IMR-90 (cell line): ENCODE data around the gene ZNF80. TPM values are rescaled to one million over a fixed set of nuclear protein-coding genes. Genes with fewer than 3 reads are reported as not detected.

Experiments used
- ATAC-seq: fragments of 200-7000 bp; cut with Tn5 transposase; 2 replicates; pipeline ENCODE4 v1.9.1; 2020; ENCODE audit warnings: low read depth, mild to moderate bottlenecking, moderate library complexity
- BruUV-seq: library from RNA; stranded (reverse); fragments of 400-500 nt; replicated peaks from 2 replicates; lab custom pipeline; 2021; lab: Mats Ljungman, UMichigan
- CTCF ChIA-PET: fragments of 300-600 bp; formaldehyde crosslinking; extraction: SDS; loops from one replicate; lab custom pipeline; 2021; ENCODE audit warnings: antibody characterized with exemption; lab: Yijun Ruan, JAX
- POLR2A ChIA-PET: fragments of 300-600 bp; sonication (Branson Sonifier 250); formaldehyde crosslinking; loops from one replicate; lab custom pipeline; 2022; ENCODE audit warnings: antibody characterized with exemption; ENCODE audit not compliant: unreplicated experiment; lab: Charles Lee
- DNase-seq: peaks from one replicate; pipeline ENCODE4 v3.0.0; 2013
- H2AFZ ChIP-seq: replicated peaks from 2 replicates; pipeline ENCODE3; 2013; ENCODE audit warnings: low read length, mild to moderate bottlenecking; ENCODE audit not compliant: poor library complexity
- H2AK5ac ChIP-seq: 2 replicates; pipeline ENCODE4 v1.6.1; 2013; ENCODE audit warnings: low read depth, low read length, inconsistent platforms
- H2AK9ac ChIP-seq: replicated peaks from 2 replicates; pipeline ENCODE3; 2013; ENCODE audit warnings: mild to moderate bottlenecking, low read depth, low read length, moderate library complexity; ENCODE audit not compliant: poor library complexity
- H2BK120ac ChIP-seq: 2 replicates; pipeline ENCODE4 v1.6.1; 2013; ENCODE audit warnings: low read depth, low read length, inconsistent platforms
- H2BK15ac ChIP-seq: 3 replicates; pipeline ENCODE4 v1.6.1; 2013; ENCODE audit warnings: low read depth, low read length, inconsistent platforms
- H2BK20ac ChIP-seq: 2 replicates; pipeline ENCODE4 v1.6.1; 2013; ENCODE audit warnings: low read depth, mild to moderate bottlenecking, inconsistent platforms, low read length, moderate library complexity
- H2BK5ac ChIP-seq: 2 replicates; pipeline ENCODE4 v1.6.1; 2013; ENCODE audit warnings: mild to moderate bottlenecking, low read depth, low read length, inconsistent platforms; ENCODE audit not compliant: poor library complexity, severe bottlenecking
- H3K14ac ChIP-seq: replicated peaks from 2 replicates; pipeline ENCODE4 v1.6.1; 2013; ENCODE audit warnings: low read depth, low read length, inconsistent platforms
- H3K18ac ChIP-seq: 2 replicates; pipeline ENCODE4 v1.6.1; 2013; ENCODE audit warnings: low read depth, low read length, control low read depth
- H3K23ac ChIP-seq: 2 replicates; pipeline ENCODE4 v1.6.1; 2013; ENCODE audit warnings: low read depth, low read length, inconsistent platforms
- H3K27ac ChIP-seq: 2 replicates; pipeline ENCODE4 v1.5.1; 2013; ENCODE audit warnings: mild to moderate bottlenecking, control low read depth, low read length; ENCODE audit not compliant: insufficient read depth
- H3K27me3 ChIP-seq: 2 replicates; pipeline ENCODE4 v1.6.1; 2013; ENCODE audit warnings: low read length; ENCODE audit not compliant: control insufficient read depth, insufficient read depth
- H3K36me3 ChIP-seq: 2 replicates; pipeline ENCODE4 v1.6.1; 2013; ENCODE audit warnings: low read length, mixed read lengths; ENCODE audit not compliant: control insufficient read depth, insufficient read depth
- H3K4ac ChIP-seq: 2 replicates; pipeline ENCODE4 v1.6.1; 2013; ENCODE audit warnings: low read depth, low read length, inconsistent platforms
- H3K4me1 ChIP-seq: 2 replicates; pipeline ENCODE4 v1.6.1; 2013; ENCODE audit warnings: low read length, mixed read lengths; ENCODE audit not compliant: control insufficient read depth, insufficient read depth
- H3K4me2 ChIP-seq: 2 replicates; pipeline ENCODE4 v1.6.1; 2013; ENCODE audit warnings: low read depth, mild to moderate bottlenecking, control low read depth, low read length, moderate library complexity
- H3K4me3 ChIP-seq: 2 replicates; pipeline ENCODE4 v1.5.1; 2013; ENCODE audit warnings: low read depth, mild to moderate bottlenecking, control low read depth, low read length, moderate library complexity; ENCODE audit not compliant: insufficient read depth
- H3K56ac ChIP-seq: 2 replicates; pipeline ENCODE4 v1.6.1; 2013; ENCODE audit warnings: low read length, inconsistent platforms; ENCODE audit not compliant: insufficient read depth; ENCODE audit errors: extremely low read depth
- H3K79me1 ChIP-seq, 2 experiments: 2 replicates each; pipeline ENCODE4 v1.6.1; 2013; ENCODE audit warnings: low read length in 2 of 2, inconsistent platforms in 1 of 2, low read depth in 1 of 2
- H3K9ac ChIP-seq: 2 replicates; pipeline ENCODE4 v1.6.1; 2013; ENCODE audit warnings: low read depth, low read length, control low read depth
- H3K9me1 ChIP-seq: 2 replicates; pipeline ENCODE4 v1.6.1; 2013; ENCODE audit warnings: low read length, inconsistent platforms; ENCODE audit not compliant: insufficient read depth
- H3K9me3 ChIP-seq: 2 replicates; pipeline ENCODE4 v1.6.1; 2013; ENCODE audit warnings: low read length; ENCODE audit not compliant: control insufficient read depth, insufficient read depth
- H4K20me1 ChIP-seq: 2 replicates; pipeline ENCODE4 v1.6.1; 2013; ENCODE audit warnings: low read length, inconsistent platforms; ENCODE audit not compliant: insufficient read depth
- H4K5ac ChIP-seq: 2 replicates; pipeline ENCODE4 v1.6.1; 2013; ENCODE audit warnings: mild to moderate bottlenecking, low read depth, low read length, control low read depth
- H4K8ac ChIP-seq, 2 experiments: 2 replicates each; pipeline ENCODE4 v1.6.1; 2013; ENCODE audit warnings: low read depth in 2 of 2, low read length in 2 of 2, control low read depth in 1 of 2, inconsistent platforms in 1 of 2
- H4K91ac ChIP-seq: 2 replicates; pipeline ENCODE4 v1.6.1; 2013; ENCODE audit warnings: low read depth, low read length, inconsistent platforms; ENCODE audit not compliant: insufficient read depth
- CEBPB ChIP-seq: IDR thresholded peaks from 2 replicates; pipeline ENCODE4 v1.6.1; 2012; ENCODE audit warnings: low read depth, low read length, improper control_type of control experiment
- MAFK ChIP-seq: IDR thresholded peaks from 2 replicates; pipeline ENCODE4 v1.6.1; 2012; ENCODE audit warnings: low read depth, low read length, improper control_type of control experiment
- MXI1 ChIP-seq: IDR thresholded peaks from 2 replicates; pipeline ENCODE4 v1.6.1; 2012; ENCODE audit warnings: low read depth, mild to moderate bottlenecking, low read length, moderate library complexity, borderline replicate concordance
- RAD21 ChIP-seq: IDR thresholded peaks from 2 replicates; pipeline ENCODE4 v1.6.1; 2012; ENCODE audit warnings: low read length, improper control_type of control experiment
- RCOR1 ChIP-seq: IDR thresholded peaks from 2 replicates; pipeline ENCODE4 v1.6.1; 2012; ENCODE audit warnings: mild to moderate bottlenecking, low read length, improper control_type of control experiment; ENCODE audit not compliant: insufficient replicate concordance
- RFX5 ChIP-seq: IDR thresholded peaks from 2 replicates; pipeline ENCODE4 v1.8.0; 2012; ENCODE audit warnings: low read depth, mild to moderate bottlenecking, low read length, moderate library complexity
- USF2 ChIP-seq: fragments of 150-350 bp; IDR thresholded peaks from 2 replicates; pipeline ENCODE4 v1.6.1; 2017; ENCODE audit warnings: mild to moderate bottlenecking, antibody characterized with exemption, low read length, low read depth
- WGBS, 2 experiments: methylation state at CpG; one replicate each; pipeline versions ENCODE4 v1.1.5 to v1.1.7; 2013; ENCODE audit warnings: missing lambda C conversion rate in 2 of 2; ENCODE audit not compliant: insufficient read length in 1 of 2; ENCODE audit errors: extremely low coverage in 2 of 2; 5-methylcytosine and 5-hydroxymethylcytosine counted together
- dilution Hi-C: fragments of 300-500 bp; cut with HindIII; formaldehyde crosslinking; loops from one replicate; pipeline ENCODE4 v1.14.3; 2018; ENCODE audit warnings: low sequenced_read_pairs; ENCODE audit not compliant: unreplicated experiment
- in situ Hi-C: fragments of 300-500 bp; cut with MboI; formaldehyde crosslinking; loops from 3 replicates; pipeline ENCODE4 v1.14.3; 2019; ENCODE audit warnings: low sequenced_read_pairs, inconsistent platforms, mixed read lengths
- intact Hi-C: fragments of 100-400 bp; cut with micrococcal nuclease; formaldehyde crosslinking; loops from 2 replicates; pipeline ENCODE4 v1.10.0; 2022
- polyA plus RNA-seq, 3 experiments: library from polyadenylated mRNA; depleted of rRNA; stranded (reverse); fragments of >200 nt; gene quantifications; 2 replicates each; pipeline ENCODE4 v1.2.3, GENCODE V29; 2012; ENCODE audit warnings: low replicate concordance in 1 of 3
- total RNA-seq: library from RNA; depleted of rRNA; stranded (reverse); fragments of >200 nt; gene quantifications from 2 replicates; pipeline ENCODE4 v1.2.3, GENCODE V29; 2012

The ZNF80 gene
- total and polyA plus RNA-seq, 2 of the 4 experiments (the other 2 are of a cell fraction), result not detected

- in situ Hi-C loops, result no loop called here
- no peak for ATAC-seq
Measured at GRCh38 chr3:114221881-114222264, 15.5 kb downstream of the ZNF80 start.

More at GRCh38 chr3:114221881-114222264, 15.5 kb downstream of the ZNF80 start:
- peaks cover 4% of the 10 kb centered on the region for H3K9me3 ChIP-seq
- H3K4ac ChIP-seq, result no peak overlapping the region
- WGBS, 2 experiments, result no CpG with 5 or more reads among the region's 1 CpG
- H3K9ac ChIP-seq, result no peak overlapping the region
- no peak overlapping the region for H3K23ac ChIP-seq
- H2BK15ac ChIP-seq, result no peak overlapping the region
- no peaks in the 10 kb centered on the region for H3K36me3 ChIP-seq
- no peak overlapping the region for H2BK120ac ChIP-seq
- H4K20me1 ChIP-seq, result no peaks in the 10 kb centered on the region
- H2BK20ac ChIP-seq, result no peak overlapping the region
- H4K5ac ChIP-seq, result no peak overlapping the region
- no peak overlapping the region for H2AK5ac ChIP-seq
- no peak overlapping the region for H3K18ac ChIP-seq
- no peak overlapping the region for H2BK5ac ChIP-seq
- dilution Hi-C loops (no loop called here), intact Hi-C loops (no loop called here)
- no peak for TF ChIP-seq MXI1
- no peak for TF ChIP-seq MAFK
- TF ChIP-seq USF2, result no peak
- TF ChIP-seq RFX5, result no peak
- TF ChIP-seq CEBPB, result no peak
- TF ChIP-seq RCOR1, result no peak
- no peak for TF ChIP-seq RAD21
- no peak overlapping the region for H3K56ac ChIP-seq
- H3K27me3 ChIP-seq, result peaks cover 19% of the 10 kb centered on the region
- H3K9me1 ChIP-seq, result no peaks in the 10 kb centered on the region
- H4K91ac ChIP-seq, result no peak overlapping the region
- no peaks in the 10 kb centered on the region for H3K4me1 ChIP-seq
- no peak overlapping the region for H2AFZ ChIP-seq
- H3K27ac ChIP-seq, result no peak overlapping the region
- ChIA-PET POLR2A (no interaction called here), CTCF (interaction anchor here (1.2 kb wide), 1 partner anchor 9 kb away, joined by 4 read pairs; no protein-coding TSS in a partner anchor)
- DNase-seq, result no peak
- no peak overlapping the region for H4K8ac ChIP-seq
- BruUV-seq, result no TSS peak
- H3K4me3 ChIP-seq, result no peak overlapping the region
- H2AK9ac ChIP-seq, result no peak overlapping the region
- no peaks in the 10 kb centered on the region for H3K79me1 ChIP-seq
- no peak overlapping the region for H3K14ac ChIP-seq
- no peak overlapping the region for H3K4me2 ChIP-seq
